Esophagus (tissue), 2 donors: ENCODE measurements around the gene PPFIA2. TPM values are rescaled to one million over a fixed set of nuclear protein-coding genes. Genes with fewer than 3 reads are reported as not detected.

Source experiments
- H3K27ac ChIP-seq, 2 donors: one replicate each; pipeline ENCODE4 v1.5.1; 2013; ENCODE audit warnings: low read depth in 2 of 2, mild to moderate bottlenecking in 2 of 2, inconsistent platforms in 1 of 2, low read length in 1 of 2, moderate library complexity in 1 of 2
- H3K27me3 ChIP-seq, 2 donors: one replicate each; pipeline ENCODE4 v1.6.1; 2013; ENCODE audit warnings: low read length in 2 of 2, control low read depth in 1 of 2, mild to moderate bottlenecking in 1 of 2; ENCODE audit not compliant: insufficient read depth in 2 of 2, control insufficient read depth in 1 of 2
- H3K36me3 ChIP-seq, 2 donors: one replicate each; pipeline ENCODE4 v1.6.1; 2013; ENCODE audit warnings: low read length in 1 of 2; ENCODE audit not compliant: control insufficient read depth in 2 of 2, insufficient read depth in 2 of 2
- H3K4me1 ChIP-seq, 2 donors: one replicate each; pipeline ENCODE4 v1.6.1; 2013; ENCODE audit warnings: low read length in 1 of 2; ENCODE audit not compliant: control insufficient read depth in 2 of 2, insufficient read depth in 2 of 2
- H3K4me3 ChIP-seq, 2 donors: one replicate each; pipeline ENCODE4 v1.5.1; 2013; ENCODE audit warnings: low read length in 2 of 2, mild to moderate bottlenecking in 2 of 2, low read depth in 1 of 2, moderate library complexity in 1 of 2
- H3K9me3 ChIP-seq, 2 donors: one replicate each; pipeline ENCODE4 v1.6.1; 2013; ENCODE audit warnings: mild to moderate bottlenecking in 2 of 2, low read depth in 1 of 2, low read length in 1 of 2, moderate library complexity in 1 of 2; ENCODE audit not compliant: control insufficient read depth in 2 of 2, insufficient read depth in 1 of 2
- WGBS, 2 donors: extraction: QIAGEN DNeasy Blood & Tissue Kit; methylation state at CpG; one replicate each; pipeline ENCODE4 v1.1.7; 2013; 5-methylcytosine and 5-hydroxymethylcytosine counted together
- polyA plus RNA-seq, 2 donors: library from polyadenylated mRNA; stranded (reverse); fragments of 200-250 nt; gene quantifications; one replicate each; pipeline ENCODE4 v1.2.3, GENCODE V29; 2013
- donor health status: healthy with polysubstance abuse.
- donor health status: Bipolar disorder and iron deficiency.

Gene PPFIA2
- polyA plus RNA-seq, 2 donors = 0.08 to 0.10 TPM

GRCh38 chr12:81325086-81325485 is 434.1 kb downstream of the PPFIA2 start:
- Histone ChIP-seq H3K9me3 (no peaks in the 10 kb centered on the region), H3K27ac (no peak overlapping the region), H3K4me1 (no peaks in the 10 kb centered on the region), H3K27me3 (no peaks in the 10 kb centered on the region), H3K36me3 (no peaks in the 10 kb centered on the region), H3K4me3 (no peak overlapping the region)

GRCh38 chr12:81314903-81315531 is 444.1 kb downstream of the PPFIA2 start:
- Histone ChIP-seq H3K4me1 (no peaks in the 10 kb centered on the region), H3K27me3 (no peaks in the 10 kb centered on the region), H3K36me3 (no peaks in the 10 kb centered on the region), H3K9me3 (no peaks in the 10 kb centered on the region), H3K27ac (no peak overlapping the region), H3K4me3 (no peak overlapping the region)
- 70 to 72% methylated on average over 2 of the region's 2 CpGs for WGBS, 2 donors

- no peaks in the 10 kb centered on the region for H3K36me3 ChIP-seq
- H3K4me1 ChIP-seq = no peaks in the 10 kb centered on the region
- no peak overlapping the region for H3K4me3 ChIP-seq
- no peak overlapping the region for H3K27ac ChIP-seq
- H3K9me3 ChIP-seq = no peaks in the 10 kb centered on the region
- H3K27me3 ChIP-seq = no peaks in the 10 kb centered on the region
- 85 to 86% methylated on average over 3 of the region's 3 CpGs for WGBS, 2 donors
Observed at GRCh38 chr12:81303935-81304334, 455.2 kb downstream of the PPFIA2 start.

GRCh38 chr12:81300454-81300853 is 458.7 kb downstream of the PPFIA2 start:
- no peaks in the 10 kb centered on the region for H3K4me1 ChIP-seq
- WGBS, 2 donors = 35 to 51% methylated on average over 2 of the region's 2 CpGs
- H3K4me3 ChIP-seq = no peak overlapping the region
- H3K36me3 ChIP-seq = no peaks in the 10 kb centered on the region
- no peaks in the 10 kb centered on the region for H3K27me3 ChIP-seq
- H3K9me3 ChIP-seq = no peaks in the 10 kb centered on the region
- no peak overlapping the region for H3K27ac ChIP-seq

GRCh38 chr12:81297601-81298000 is 461.5 kb downstream of the PPFIA2 start:
- Histone ChIP-seq H3K9me3 (no peaks in the 10 kb centered on the region), H3K4me1 (no peaks in the 10 kb centered on the region), H3K36me3 (no peaks in the 10 kb centered on the region), H3K27ac (no peak overlapping the region), H3K4me3 (no peak overlapping the region), H3K27me3 (no peaks in the 10 kb centered on the region)
- WGBS, 2 donors = 71 to 73% methylated on average over 3 of the region's 3 CpGs

- 70% methylated on average over 2 of the region's 2 CpGs for WGBS, 2 donors
- Histone ChIP-seq H3K36me3 (no peaks in the 10 kb centered on the region), H3K27me3 (no peaks in the 10 kb centered on the region), H3K4me3 (no peak overlapping the region), H3K9me3 (no peaks in the 10 kb centered on the region), H3K27ac (no peak overlapping the region), H3K4me1 (no peaks in the 10 kb centered on the region)
Observed at GRCh38 chr12:81296556-81297305, 462.4 kb downstream of the PPFIA2 start.

- 69 to 70% methylated on average over 3 of the region's 3 CpGs for WGBS, 2 donors
- Histone ChIP-seq H3K27me3 (no peaks in the 10 kb centered on the region), H3K36me3 (no peaks in the 10 kb centered on the region), H3K4me3 (no peak overlapping the region), H3K4me1 (no peaks in the 10 kb centered on the region), H3K9me3 (no peaks in the 10 kb centered on the region), H3K27ac (no peak overlapping the region)
Observed at GRCh38 chr12:81295251-81295650, 463.9 kb downstream of the PPFIA2 start.

GRCh38 chr12:81294325-81295190 is 464.6 kb downstream of the PPFIA2 start:
- Histone ChIP-seq H3K4me3 (no peak overlapping the region), H3K36me3 (no peaks in the 10 kb centered on the region), H3K27me3 (no peaks in the 10 kb centered on the region), H3K27ac (no peak overlapping the region), H3K4me1 (no peaks in the 10 kb centered on the region), H3K9me3 (no peaks in the 10 kb centered on the region)
- WGBS, 2 donors = 72 to 74% methylated on average over 12 of the region's 12 CpGs

- H3K27me3 ChIP-seq = no peaks in the 10 kb centered on the region
- H3K9me3 ChIP-seq = no peaks in the 10 kb centered on the region
- H3K36me3 ChIP-seq = no peaks in the 10 kb centered on the region
- no peak overlapping the region for H3K27ac ChIP-seq
- no peaks in the 10 kb centered on the region for H3K4me1 ChIP-seq
- no peak overlapping the region for H3K4me3 ChIP-seq
Observed at GRCh38 chr12:81288651-81289050, 470.5 kb downstream of the PPFIA2 start.
